RPMI8226 (cell line): ENCODE measurements around the gene TGM1.
A peak's percentile ranks its signal among the peaks of the same experiment; 100 is the strongest.

Experiments used
- DNase-seq: peaks from one replicate; pipeline ENCODE4 v3.0.0-alpha.2; 2015

TGM1 gene

GRCh38 chr14:24262821-24263733 is at the start of gene TGM1:
Gene TGM1 (minus strand): TSS chr14:24263177. CDS start chr14:24262352, 825 bp downstream.
- DNase-seq, result no peak

GRCh38 chr14:24311837-24312615 is 49.0 kb upstream of the TGM1 start:
- DNase-seq, result no peak

- peak; percentile 87 for DNase-seq
Measured at GRCh38 chr14:24310646-24311604, 47.9 kb upstream of the TGM1 start, which contains the start of gene LTB4R. Gene LTB4R (plus strand): TSS chr14:24311502. CDS start chr14:24315652, 4,150 bp downstream.

- no peak for DNase-seq
Measured at GRCh38 chr14:24310265-24310645, 47.3 kb upstream of the TGM1 start.

GRCh38 chr14:24309538-24310264 is 46.7 kb upstream of the TGM1 start, which contains the start of gene LTB4R2:
Gene LTB4R2 (plus strand): TSS chr14:24310140. CDS start chr14:24310665, 525 bp downstream.
- no peak for DNase-seq

- no peak for DNase-seq
Measured at GRCh38 chr14:24308342-24309124, 45.6 kb upstream of the TGM1 start.

GRCh38 chr14:24307575-24308341 is 44.8 kb upstream of the TGM1 start, which contains the start of gene CIDEB:
Gene CIDEB (minus strand): TSS chr14:24307977. CDS start chr14:24307858, 119 bp downstream.
- peak; percentile 50 for DNase-seq

GRCh38 chr14:24307156-24307574 is 44.2 kb upstream of the TGM1 start:
- DNase-seq, result no peak

GRCh38 chr14:24304019-24304387 is 41.0 kb upstream of the TGM1 start:
- DNase-seq, result no peak

GRCh38 chr14:24300326-24300980 is 37.5 kb upstream of the TGM1 start:
- no peak for DNase-seq

GRCh38 chr14:24299255-24300191 is 36.5 kb upstream of the TGM1 start, which contains the start of the genes DHRS1 and NOP9:
Gene DHRS1 (minus strand): TSS chr14:24299780. CDS start chr14:24299106, 674 bp downstream.
Gene NOP9 (plus strand): TSS chr14:24299850. CDS start chr14:24299955, 105 bp downstream.
- DNase-seq, result peak; percentile 91

- DNase-seq, result peak; percentile 28
Measured at GRCh38 chr14:24298892-24299254, 35.9 kb upstream of the TGM1 start.

GRCh38 chr14:24297190-24297964 is 34.4 kb upstream of the TGM1 start:
- DNase-seq, result peak; percentile 22

GRCh38 chr14:24296341-24297157 is 33.6 kb upstream of the TGM1 start:
- peak; percentile 47 for DNase-seq

- no peak for DNase-seq
Measured at GRCh38 chr14:24293525-24293924, 30.5 kb upstream of the TGM1 start.

GRCh38 chr14:24292118-24292807 is 29.3 kb upstream of the TGM1 start:
- DNase-seq, result no peak
